Activated CD8-positive, alpha-beta memory T cell treated with anti-CD3 and anti-CD28 coated beads, Interleukin-2, amount 10 ng/mL, durations not matched to agents 7 days and 5 days (primary cell): Measurements from ENCODE around the gene KRAS. TPM values are rescaled to one million over a fixed set of nuclear protein-coding genes. Genes with fewer than 3 reads are reported as not detected.

ENCODE experiments used
- ATAC-seq: fragments of 150-1000 bp; cut with Tn5 transposase; one replicate; pipeline ENCODE4 v1.10.0; 2021; ENCODE audit warnings: moderate library complexity
- CTCF ChIA-PET: fragments of 350-600 bp; sonication (Branson Sonifier 250); formaldehyde crosslinking; loops from one replicate; lab custom pipeline; 2021; ENCODE audit warnings: antibody characterized with exemption; lab: Charles Lee
- DNase-seq: peaks from one replicate; pipeline ENCODE4 v3.0.0-alpha.2; 2020
- H3K27ac Mint-ChIP-seq: one replicate; pipeline ENCODE4 v1.8.0; 2021; ENCODE audit warnings: mild to moderate bottlenecking, mixed read lengths
- H3K27me3 Mint-ChIP-seq: one replicate; pipeline ENCODE4 v1.8.0; 2021; ENCODE audit warnings: mixed read lengths
- H3K36me3 Mint-ChIP-seq: one replicate; pipeline ENCODE4 v1.8.0; 2021; ENCODE audit warnings: mild to moderate bottlenecking, mixed read lengths
- H3K4me1 Mint-ChIP-seq: one replicate; pipeline ENCODE4 v1.8.0; 2021; ENCODE audit warnings: mixed read lengths
- H3K4me3 Mint-ChIP-seq: one replicate; pipeline ENCODE4 v1.8.0; 2021; ENCODE audit warnings: mild to moderate bottlenecking, moderate library complexity, mixed read lengths
- H3K9me3 Mint-ChIP-seq: one replicate; pipeline ENCODE4 v1.8.0; 2022; ENCODE audit warnings: low read depth, mixed read lengths
- total RNA-seq, 2 experiments: library from RNA; stranded (reverse); gene quantifications; one replicate each; pipeline ENCODE4 v1.2.3, GENCODE V29; 2021

The KRAS gene
- total RNA-seq, 2 experiments from 2014 or later = 33.7 to 41.6 TPM

- H3K27ac Mint-ChIP-seq = no peak overlapping the region
- no peak for DNase-seq
- H3K36me3 Mint-ChIP-seq = no peaks in the 10 kb centered on the region
- no peaks in the 10 kb centered on the region for H3K27me3 Mint-ChIP-seq
- CTCF ChIA-PET = interaction anchor here (1.5 kb wide), 1 partner anchor 28 kb away, joined by 4 read pairs; no protein-coding TSS in a partner anchor
- ATAC-seq = no peak
- no peak overlapping the region for H3K4me3 Mint-ChIP-seq
- H3K9me3 Mint-ChIP-seq = no peaks in the 10 kb centered on the region
- H3K4me1 Mint-ChIP-seq = peaks cover 16% of the 10 kb centered on the region
These were observed 19.0 kb upstream of the KRAS start for GRCh38 chr12:25269701-25270100.

- DNase-seq (no peak), ATAC-seq (no peak)
- Mint-ChIP-seq H3K9me3 (no peaks in the 10 kb centered on the region), H3K4me1 (peaks cover 13% of the 10 kb centered on the region), H3K27me3 (no peaks in the 10 kb centered on the region), H3K4me3 (no peak overlapping the region), H3K27ac (no peak overlapping the region), H3K36me3 (no peaks in the 10 kb centered on the region)
- CTCF ChIA-PET = no interaction called here
These were observed 15.8 kb upstream of the KRAS start for GRCh38 chr12:25266497-25266896.

- Mint-ChIP-seq H3K27me3 (no peaks in the 10 kb centered on the region), H3K4me3 (no peak overlapping the region), H3K27ac (no peak overlapping the region), H3K4me1 (peaks cover 9% of the 10 kb centered on the region), H3K36me3 (no peaks in the 10 kb centered on the region), H3K9me3 (no peaks in the 10 kb centered on the region)
- no peak for ATAC-seq
- DNase-seq = no peak
- CTCF ChIA-PET = no interaction called here
These were observed 14.1 kb upstream of the KRAS start for GRCh38 chr12:25264862-25265261.

GRCh38 chr12:25264114-25264513 is 13.4 kb upstream of the KRAS start:
- H3K27ac Mint-ChIP-seq = no peak overlapping the region
- ATAC-seq (no peak), DNase-seq (no peak)
- no peaks in the 10 kb centered on the region for H3K9me3 Mint-ChIP-seq
- no peaks in the 10 kb centered on the region for H3K36me3 Mint-ChIP-seq
- no peaks in the 10 kb centered on the region for H3K27me3 Mint-ChIP-seq
- H3K4me3 Mint-ChIP-seq = no peak overlapping the region
- H3K4me1 Mint-ChIP-seq = peaks cover 3% of the 10 kb centered on the region
- CTCF ChIA-PET = no interaction called here

- Mint-ChIP-seq H3K4me3 (no peak overlapping the region), H3K9me3 (no peaks in the 10 kb centered on the region), H3K27me3 (no peaks in the 10 kb centered on the region), H3K4me1 (peaks cover 2% of the 10 kb centered on the region), H3K36me3 (no peaks in the 10 kb centered on the region), H3K27ac (no peak overlapping the region)
- DNase-seq = no peak
- CTCF ChIA-PET = no interaction called here
- ATAC-seq = no peak
These were observed 12.9 kb upstream of the KRAS start for GRCh38 chr12:25263594-25263993.

GRCh38 chr12:25262389-25263074 is 11.8 kb upstream of the KRAS start:
- Mint-ChIP-seq H3K36me3 (no peaks in the 10 kb centered on the region), H3K9me3 (no peaks in the 10 kb centered on the region), H3K27me3 (no peaks in the 10 kb centered on the region), H3K27ac (no peak overlapping the region), H3K4me1 (no peaks in the 10 kb centered on the region), H3K4me3 (no peak overlapping the region)
- CTCF ChIA-PET = no interaction called here
- ATAC-seq = no peak
- no peak for DNase-seq

GRCh38 chr12:25257590-25258324 is 7.0 kb upstream of the KRAS start:
- H3K9me3 Mint-ChIP-seq = no peaks in the 10 kb centered on the region
- ATAC-seq (no peak), DNase-seq (no peak)
- H3K4me1 Mint-ChIP-seq = peaks cover 6% of the 10 kb centered on the region
- no peaks in the 10 kb centered on the region for H3K36me3 Mint-ChIP-seq
- H3K4me3 Mint-ChIP-seq = no peak overlapping the region
- CTCF ChIA-PET = interaction anchor here (1.6 kb wide), 1 partner anchor 17 kb away, joined by 4 read pairs; no protein-coding TSS in a partner anchor
- H3K27me3 Mint-ChIP-seq = peaks cover 3% of the 10 kb centered on the region
- no peak overlapping the region for H3K27ac Mint-ChIP-seq

GRCh38 chr12:25256826-25257225 is 6.1 kb upstream of the KRAS start:
- no peaks in the 10 kb centered on the region for H3K9me3 Mint-ChIP-seq
- no peaks in the 10 kb centered on the region for H3K36me3 Mint-ChIP-seq
- H3K27ac Mint-ChIP-seq = no peak overlapping the region
- no peak overlapping the region for H3K4me3 Mint-ChIP-seq
- no peak for ATAC-seq
- H3K27me3 Mint-ChIP-seq = peaks cover 9% of the 10 kb centered on the region
- no peak for DNase-seq
- peaks cover 8% of the 10 kb centered on the region for H3K4me1 Mint-ChIP-seq
- CTCF ChIA-PET = interaction anchor here (1.6 kb wide), 1 partner anchor 16 kb away, joined by 4 read pairs; no protein-coding TSS in a partner anchor

- Mint-ChIP-seq H3K4me3 (no peak overlapping the region), H3K27me3 (peaks cover 9% of the 10 kb centered on the region), H3K27ac (no peak overlapping the region), H3K36me3 (no peaks in the 10 kb centered on the region), H3K9me3 (no peaks in the 10 kb centered on the region), H3K4me1 (peaks cover 13% of the 10 kb centered on the region)
- no peak for DNase-seq
- ATAC-seq = no peak
- CTCF ChIA-PET = interaction anchor here (1.5 kb wide), 1 partner anchor 131 kb away, joined by 4 read pairs; no protein-coding TSS in a partner anchor
These were observed 5.3 kb upstream of the KRAS start for GRCh38 chr12:25256005-25256404.

GRCh38 chr12:25254271-25254880 is 3.6 kb upstream of the KRAS start:
- Mint-ChIP-seq H3K27me3 (peaks cover 9% of the 10 kb centered on the region), H3K4me3 (no peak overlapping the region), H3K9me3 (no peaks in the 10 kb centered on the region), H3K4me1 (peaks cover 18% of the 10 kb centered on the region), H3K27ac (no peak overlapping the region), H3K36me3 (peaks cover 2% of the 10 kb centered on the region)
- ATAC-seq (no peak), DNase-seq (no peak)
- CTCF ChIA-PET = interaction anchor here (0.6 to 1.5 kb wide), 3 partner anchors 69 to 167 kb away, joined by 3 to 4 read pairs (median 3); no protein-coding TSS in a partner anchor

GRCh38 chr12:25253371-25254068 is 2.8 kb upstream of the KRAS start:
- H3K27ac Mint-ChIP-seq = no peak overlapping the region
- no peak for ATAC-seq
- H3K27me3 Mint-ChIP-seq = peaks cover 9% of the 10 kb centered on the region
- peaks cover 20% of the 10 kb centered on the region for H3K4me1 Mint-ChIP-seq
- CTCF ChIA-PET = interaction anchor here (0.6 kb wide), 1 partner anchor 166 kb away, joined by 3 read pairs; no protein-coding TSS in a partner anchor
- H3K9me3 Mint-ChIP-seq = no peaks in the 10 kb centered on the region
- H3K4me3 Mint-ChIP-seq = no peak overlapping the region
- peaks cover 2% of the 10 kb centered on the region for H3K36me3 Mint-ChIP-seq
- DNase-seq = no peak

- no peak overlapping the region for H3K4me3 Mint-ChIP-seq
- H3K27ac Mint-ChIP-seq = no peak overlapping the region
- DNase-seq (no peak), ATAC-seq (no peak)
- H3K9me3 Mint-ChIP-seq = no peaks in the 10 kb centered on the region
- H3K36me3 Mint-ChIP-seq = peaks cover 6% of the 10 kb centered on the region
- H3K27me3 Mint-ChIP-seq = peaks cover 9% of the 10 kb centered on the region
- peaks cover 24% of the 10 kb centered on the region for H3K4me1 Mint-ChIP-seq
- CTCF ChIA-PET = no interaction called here
These were observed 2.2 kb upstream of the KRAS start for GRCh38 chr12:25252946-25253345.

GRCh38 chr12:25251769-25252168 is 1.0 kb upstream of the KRAS start:
- H3K4me1 Mint-ChIP-seq = peaks cover 29% of the 10 kb centered on the region
- peaks cover 9% of the 10 kb centered on the region for H3K27me3 Mint-ChIP-seq
- peak overlapping the region; percentile 85 for H3K4me3 Mint-ChIP-seq
- peaks cover 11% of the 10 kb centered on the region for H3K36me3 Mint-ChIP-seq
- ATAC-seq (no peak), DNase-seq (no peak)
- peak overlapping the region; percentile 73 for H3K27ac Mint-ChIP-seq
- no peaks in the 10 kb centered on the region for H3K9me3 Mint-ChIP-seq
- CTCF ChIA-PET = interaction anchor here (1.6 to 2.3 kb wide), 2 partner anchors 10 to 126 kb away, joined by 4 to 25 read pairs; no protein-coding TSS in a partner anchor
